KMS-11 (cell line): ENCODE results near the gene ZNF513.

Source experiments
- H2AFZ ChIP-seq: fragments of 200-600 bp; sonication (generic); 2 replicates; pipeline ENCODE4 v1.6.1; 2016; ENCODE audit warnings: antibody characterized with exemption, mixed run types, low read depth
- H3K27ac ChIP-seq: fragments of 200-600 bp; sonication (generic); 2 replicates; pipeline ENCODE4 v1.6.1; 2016; ENCODE audit warnings: mild to moderate bottlenecking, mixed run types
- H3K27me3 ChIP-seq: fragments of 200-600 bp; sonication (generic); 2 replicates; pipeline ENCODE4 v1.6.1; 2017; ENCODE audit warnings: mild to moderate bottlenecking, low read depth, mixed run types, moderate library complexity; ENCODE audit not compliant: insufficient read depth
- H3K36me3 ChIP-seq: fragments of 200-600 bp; sonication (generic); 2 replicates; pipeline ENCODE4 v1.6.1; 2017; ENCODE audit warnings: mild to moderate bottlenecking, mixed run types; ENCODE audit not compliant: insufficient read depth
- H3K4me1 ChIP-seq: fragments of 200-600 bp; sonication (generic); 2 replicates; pipeline ENCODE4 v1.6.1; 2016; ENCODE audit warnings: mild to moderate bottlenecking, low read depth, mixed run types; ENCODE audit not compliant: poor library complexity, severe bottlenecking
- H3K4me2 ChIP-seq: fragments of 200-600 bp; sonication (generic); 2 replicates; pipeline ENCODE4 v1.7.0; 2016; ENCODE audit warnings: mild to moderate bottlenecking, mixed run types
- H3K4me3 ChIP-seq: fragments of 200-600 bp; sonication (generic); IDR thresholded peaks from 2 replicates; pipeline ENCODE4 v1.6.1; 2017; ENCODE audit warnings: low read depth, low read length, mixed read lengths; ENCODE audit not compliant: insufficient read depth
- H3K79me2 ChIP-seq: fragments of 200-600 bp; sonication (generic); 2 replicates; pipeline ENCODE4 v1.6.1; 2016; ENCODE audit warnings: low read depth, mixed run types; ENCODE audit not compliant: insufficient read depth
- H3K9ac ChIP-seq: fragments of 200-600 bp; sonication (generic); 2 replicates; pipeline ENCODE4 v1.6.1; 2016; ENCODE audit warnings: mild to moderate bottlenecking, mixed run types
- H4K20me1 ChIP-seq: fragments of 200-600 bp; sonication (generic); 2 replicates; pipeline ENCODE4 v1.6.1; 2016; ENCODE audit warnings: mild to moderate bottlenecking, mixed run types; ENCODE audit not compliant: insufficient read depth
- CTCF ChIP-seq: fragments of 200-600 bp; sonication (generic); conservative IDR thresholded peaks from 2 replicates; pipeline ENCODE4 v1.6.1; 2017; ENCODE audit warnings: low read depth, mild to moderate bottlenecking, antibody characterized with exemption, low read length, moderate library complexity, mixed read lengths

ZNF513 gene

GRCh38 chr2:27370816-27371620, 9.5 kb downstream of the ZNF513 start:
- peak overlapping the region; percentile 79 for H3K27ac ChIP-seq
- TF ChIP-seq CTCF: no peak
- H3K79me2 ChIP-seq: peaks cover 33% of the 10 kb centered on the region
- H4K20me1 ChIP-seq: no peaks in the 10 kb centered on the region
- H3K27me3 ChIP-seq: no peaks in the 10 kb centered on the region
- peak overlapping the region; percentile 80 for H3K4me2 ChIP-seq
- H3K36me3 ChIP-seq: no peaks in the 10 kb centered on the region
- H3K9ac ChIP-seq: peak overlapping the region; percentile 86
- H3K4me1 ChIP-seq: peaks cover 9% of the 10 kb centered on the region
- no peak overlapping the region for H3K4me3 ChIP-seq
- peak overlapping the region; percentile 35 for H2AFZ ChIP-seq

- H2AFZ ChIP-seq: peak within 1 kb of the TSS; percentile 83
- peak within 1 kb of the TSS; percentile 86 for H3K9ac ChIP-seq
- TF ChIP-seq CTCF: peak; percentile 51; the same call in 1 of the 2 replicates
- H3K4me2 ChIP-seq: peak within 1 kb of the TSS; percentile 100
- peak within 1 kb of the TSS; percentile 81 for H3K4me3 ChIP-seq
- peak within 1 kb of the TSS; percentile 79 for H3K27ac ChIP-seq
- no peaks in the 10 kb centered on the region for H4K20me1 ChIP-seq
- peaks cover 33% of the 10 kb centered on the region for H3K79me2 ChIP-seq
- no peaks in the 10 kb centered on the region for H3K36me3 ChIP-seq
- no peaks in the 10 kb centered on the region for H3K27me3 ChIP-seq
- H3K4me1 ChIP-seq: peaks cover 9% of the 10 kb centered on the region
Measured at GRCh38 chr2:27370026-27370815, 10.3 kb downstream of the ZNF513 start, which contains the start of the genes EIF2B4 and SNX17. TSS of gene EIF2B4 (minus strand) at chr2:27370338. CDS start at chr2:27370314, 24 bp downstream. TSS of gene SNX17 (plus strand) at chr2:27370616. CDS start at chr2:27370744, 128 bp downstream.

DNA sequence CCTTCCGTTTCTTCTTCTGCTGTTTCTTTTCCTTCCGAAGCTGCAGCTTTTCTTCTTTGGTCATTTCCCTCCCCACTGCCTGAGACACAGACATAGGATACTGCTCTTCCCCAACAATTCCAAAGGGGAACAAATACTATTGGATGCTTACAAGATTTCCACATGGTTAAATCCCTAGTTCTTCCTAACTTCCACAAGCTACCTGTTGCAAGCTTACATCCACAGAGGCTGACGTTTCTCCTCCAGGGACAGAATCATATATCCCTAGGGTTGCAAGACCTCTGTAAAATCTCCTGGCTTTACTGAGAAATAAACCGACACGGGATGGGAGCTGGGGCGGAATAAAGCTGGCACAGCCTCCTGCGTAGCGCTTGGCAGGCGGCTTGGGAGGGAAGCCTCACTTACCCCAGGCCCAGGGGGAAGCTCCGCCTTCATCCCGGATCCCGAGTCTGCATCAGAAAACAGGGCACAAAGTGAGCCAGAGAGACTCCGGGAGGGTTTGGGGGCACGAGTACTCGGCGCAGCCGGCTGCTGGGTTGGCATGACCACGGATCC, 11.0 kb downstream of the ZNF513 start:
- H3K27me3 ChIP-seq: no peaks in the 10 kb centered on the region
- H3K36me3 ChIP-seq: no peaks in the 10 kb centered on the region
- peak overlapping the region; percentile 83 for H2AFZ ChIP-seq
- no peaks in the 10 kb centered on the region for H4K20me1 ChIP-seq
- H3K4me1 ChIP-seq: peaks cover 9% of the 10 kb centered on the region
- peak overlapping the region; percentile 100 for H3K4me2 ChIP-seq
- H3K4me3 ChIP-seq: peak overlapping the region; percentile 81
- peak overlapping the region; percentile 86 for H3K9ac ChIP-seq
- H3K27ac ChIP-seq: peak overlapping the region; percentile 52; the same call in 1 of the 2 replicates
- no peak for TF ChIP-seq CTCF
- peaks cover 33% of the 10 kb centered on the region for H3K79me2 ChIP-seq

DNA sequence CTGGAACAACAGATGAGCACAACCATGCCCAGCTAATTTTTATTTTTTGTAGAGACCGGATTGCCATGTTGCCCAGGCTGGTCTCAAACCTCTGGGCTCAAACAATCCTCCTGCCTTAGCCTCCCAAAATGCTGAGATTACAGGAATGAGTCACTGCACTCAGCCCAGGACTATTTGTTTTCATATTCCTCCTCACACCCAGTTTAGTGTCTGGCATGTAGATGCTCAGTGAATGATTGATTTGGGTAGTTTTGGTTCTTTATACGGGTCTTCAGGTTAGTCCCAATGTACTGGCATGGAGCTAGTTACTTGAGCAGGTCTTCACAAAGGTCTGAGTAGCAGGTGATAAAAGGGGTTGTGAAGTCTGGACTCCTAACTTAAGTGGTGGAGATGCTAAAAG, 16.6 kb downstream of the ZNF513 start:
- Histone ChIP-seq H3K27ac (no peak overlapping the region), H4K20me1 (no peaks in the 10 kb centered on the region), H3K27me3 (no peaks in the 10 kb centered on the region), H3K4me2 (no peak overlapping the region), H3K36me3 (no peaks in the 10 kb centered on the region), H2AFZ (no peak overlapping the region), H3K79me2 (peaks cover 5% of the 10 kb centered on the region; the same call in 1 of the 2 replicates), H3K4me1 (no peaks in the 10 kb centered on the region), H3K9ac (no peak overlapping the region), H3K4me3 (no peak overlapping the region)
- no peak for TF ChIP-seq CTCF
